Measurements from ENCODE around the gene MTURN.
"Not testable (repeated sequence)": the region's sequence is repeated elsewhere in the genome, so short reads cannot be mapped to it uniquely, and the experiment has no call there.

The MTURN gene

GRCh38 chr7:30183749-30184369, 49.1 kb downstream of the MTURN start:
- no peak overlapping the region for H3K4me3 ChIP-seq (ENCODE audit: low read length)
- DNase-seq (ENCODE audit: low read depth), result no peak
- no peak for TF ChIP-seq CTCF (conservative IDR thresholded peaks at IDR 0.05; ENCODE audit: low read depth, low read length)

GRCh38 chr7:30184791-30185487, 50.2 kb downstream of the MTURN start:
- no peak for DNase-seq (ENCODE audit: low read depth)
- no peak overlapping the region for H3K4me3 ChIP-seq (ENCODE audit: low read length)
- no peak for TF ChIP-seq CTCF (conservative IDR thresholded peaks at IDR 0.05; ENCODE audit: low read depth, low read length)

- no peak for DNase-seq (ENCODE audit: low read depth)
- no peak for TF ChIP-seq CTCF (conservative IDR thresholded peaks at IDR 0.05; ENCODE audit: low read depth, low read length)
- no peak overlapping the region for H3K4me3 ChIP-seq (ENCODE audit: low read length)
Observed at GRCh38 chr7:30185496-30185895, 50.7 kb downstream of the MTURN start.

GRCh38 chr7:30186725-30187124, 51.9 kb downstream of the MTURN start:
- no peak for DNase-seq (ENCODE audit: low read depth)
- no peak for TF ChIP-seq CTCF (conservative IDR thresholded peaks at IDR 0.05; ENCODE audit: low read depth, low read length)
- no peak overlapping the region for H3K4me3 ChIP-seq (ENCODE audit: low read length)

- DNase-seq (ENCODE audit: low read depth), result no peak
- no peak for TF ChIP-seq CTCF (conservative IDR thresholded peaks at IDR 0.05; ENCODE audit: low read depth, low read length)
- no peak overlapping the region for H3K4me3 ChIP-seq (ENCODE audit: low read length)
Observed at GRCh38 chr7:30187513-30187912, 52.7 kb downstream of the MTURN start.

GRCh38 chr7:30188381-30188780, 53.6 kb downstream of the MTURN start:
- not testable (repeated sequence) for DNase-seq (ENCODE audit: low read depth); H3K4me3 ChIP-seq (ENCODE audit: low read length)

GRCh38 chr7:30188811-30189210, 54.0 kb downstream of the MTURN start:
- H3K4me3 ChIP-seq (ENCODE audit: low read length), result no peak overlapping the region
- no peak for TF ChIP-seq CTCF (conservative IDR thresholded peaks at IDR 0.05; ENCODE audit: low read depth, low read length)
- no peak for DNase-seq (ENCODE audit: low read depth)
